Upper lobe of left lung (tissue), 6 donors: Measurements from ENCODE around the gene DHX57. TPM values are rescaled to one million over a fixed set of nuclear protein-coding genes. Genes with fewer than 3 reads are reported as not detected.
"Not testable (repeated sequence)": the region's sequence is repeated elsewhere in the genome, so short reads cannot be mapped to it uniquely, and the experiment has no call there.

ENCODE experiments used
- ATAC-seq, 2 donors: fragments of 200-7000 bp; cut with Tn5 transposase; one replicate each; pipeline ENCODE4 v1.9.1; 2022; ENCODE audit warnings: mild to moderate bottlenecking in 2 of 2, moderate library complexity in 2 of 2; ENCODE audit not compliant: low FRiP score in 2 of 2
- DNase-seq, 2 donors: peaks; one replicate each; pipeline ENCODE4 v3.0.0-alpha.2; 2019 to 2020
- H3K27ac ChIP-seq, 4 donors: fragments of 200-600 bp; sonication (generic); one replicate each; pipeline ENCODE4 v1.5.1; 2016 to 2019
- H3K27me3 ChIP-seq, 4 donors: fragments of 200-600 bp; sonication (generic); one replicate each; pipeline ENCODE4 v1.5.1; 2017 to 2019
- H3K36me3 ChIP-seq, 4 donors: fragments of 200-600 bp; sonication (generic); one replicate each; pipeline ENCODE4 v1.5.1; 2016 to 2019
- H3K4me1 ChIP-seq, 4 donors: fragments of 200-600 bp; sonication (generic); one replicate each; pipeline ENCODE4 v1.5.1; 2018 to 2019
- H3K4me3 ChIP-seq, 4 donors: fragments of 200-600 bp; sonication (generic); one replicate each; pipeline ENCODE4 v1.5.1; 2017 to 2019; ENCODE audit warnings: mild to moderate bottlenecking in 2 of 4, moderate library complexity in 1 of 4
- H3K9me3 ChIP-seq, 4 donors: fragments of 200-600 bp; sonication (generic); one replicate each; pipeline ENCODE4 v1.5.1; 2018 to 2019
- EP300 ChIP-seq, 4 donors: sonication (generic); formaldehyde crosslinking; IDR thresholded peaks; one replicate each; pipeline ENCODE4 v1.5.1; 2017; ENCODE audit warnings: antibody characterized with exemption in 4 of 4, control low read depth in 2 of 4
- POLR2A ChIP-seq, 4 donors: fragments of 450-650 bp; IDR thresholded peaks; one replicate each; pipeline ENCODE4 v1.5.1; 2016 to 2017; ENCODE audit warnings: antibody characterized with exemption in 4 of 4, mild to moderate bottlenecking in 2 of 4
- POLR2AphosphoS5 ChIP-seq, 2 donors: sonication (generic); formaldehyde crosslinking; IDR thresholded peaks; one replicate each; pipeline ENCODE4 v1.5.1; 2017; ENCODE audit warnings: antibody characterized with exemption in 2 of 2
- WGBS, 2 donors: methylation state at CpG; one replicate each; pipeline ENCODE4 v1.1.5; 2017 to 2018; 5-methylcytosine and 5-hydroxymethylcytosine counted together
- total RNA-seq, 6 donors: library from RNA; depleted of rRNA in 4 of 6; stranded (reverse); fragments of >200 nt in 4 of 6; gene quantifications; one replicate each; pipeline versions ENCODE4 v1.1.0 to v1.2.1, GENCODE V29; 2016 to 2021
- TF ChIP-seq, protein P1 (sequence below), 6 experiments: fragments of 450-650 bp in 4 of 6; fragments of 200-600 bp in 2 of 6; sonication (generic) in 2 of 6; IDR thresholded peaks; one replicate each; pipeline ENCODE4 v1.5.1; 2016 to 2019; ENCODE audit warnings: antibody characterized with exemption in 6 of 6
- donor health status: DM: no; HTN: no; CAD: no; lungs with moderate emphysema.
- donor health status: DM: no; HTN: yes; CAD: no; lungs with severe emphysema.

The DHX57 gene
- total RNA-seq, 6 donors from 2014 or later = 8.0 to 45.1 (median 15.3) TPM

DNA sequence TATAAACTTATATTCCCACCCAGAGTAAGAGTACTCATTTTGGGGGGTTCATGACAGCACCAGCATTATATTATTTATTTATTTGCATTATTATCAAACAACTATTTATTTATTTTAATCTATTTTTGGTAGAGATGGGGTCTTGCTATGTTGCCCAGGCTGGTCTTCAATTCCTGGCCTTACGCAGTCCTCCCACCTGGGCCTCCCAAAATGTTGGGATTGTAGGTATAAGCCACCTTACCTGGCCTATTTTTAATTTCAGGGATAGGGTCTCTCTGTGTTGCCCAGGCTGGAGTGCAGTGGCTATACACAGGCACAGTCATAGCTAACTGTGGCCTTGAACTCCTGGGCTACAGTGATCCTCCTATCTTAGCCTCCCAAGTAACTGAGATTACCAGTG is 67.1 kb downstream of the DHX57 start:
- H3K27me3 ChIP-seq = no peaks in the 10 kb centered on the region
- H3K4me3 ChIP-seq = no peak overlapping the region
- DNase-seq (no peak), ATAC-seq (no peak)
- no peak overlapping the region for H3K27ac ChIP-seq
- peaks cover 3 to 46% (median 14%) of the 10 kb centered on the region in 4 donors for H3K36me3 ChIP-seq
- no peaks in the 10 kb centered on the region for H3K4me1 ChIP-seq
- 91 to 100% methylated on average over 1 of the region's 1 CpG for WGBS, 2 donors
- H3K9me3 ChIP-seq = no peaks in the 10 kb centered on the region
- TF ChIP-seq, protein P1, sequence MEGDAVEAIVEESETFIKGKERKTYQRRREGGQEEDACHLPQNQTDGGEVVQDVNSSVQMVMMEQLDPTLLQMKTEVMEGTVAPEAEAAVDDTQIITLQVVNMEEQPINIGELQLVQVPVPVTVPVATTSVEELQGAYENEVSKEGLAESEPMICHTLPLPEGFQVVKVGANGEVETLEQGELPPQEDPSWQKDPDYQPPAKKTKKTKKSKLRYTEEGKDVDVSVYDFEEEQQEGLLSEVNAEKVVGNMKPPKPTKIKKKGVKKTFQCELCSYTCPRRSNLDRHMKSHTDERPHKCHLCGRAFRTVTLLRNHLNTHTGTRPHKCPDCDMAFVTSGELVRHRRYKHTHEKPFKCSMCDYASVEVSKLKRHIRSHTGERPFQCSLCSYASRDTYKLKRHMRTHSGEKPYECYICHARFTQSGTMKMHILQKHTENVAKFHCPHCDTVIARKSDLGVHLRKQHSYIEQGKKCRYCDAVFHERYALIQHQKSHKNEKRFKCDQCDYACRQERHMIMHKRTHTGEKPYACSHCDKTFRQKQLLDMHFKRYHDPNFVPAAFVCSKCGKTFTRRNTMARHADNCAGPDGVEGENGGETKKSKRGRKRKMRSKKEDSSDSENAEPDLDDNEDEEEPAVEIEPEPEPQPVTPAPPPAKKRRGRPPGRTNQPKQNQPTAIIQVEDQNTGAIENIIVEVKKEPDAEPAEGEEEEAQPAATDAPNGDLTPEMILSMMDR (IDR thresholded peaks at IDR 0.05) = no peak
- TF ChIP-seq POLR2A (IDR thresholded peaks at IDR 0.05) = no peak
- TF ChIP-seq EP300 (IDR thresholded peaks at IDR 0.05) = no peak
- TF ChIP-seq POLR2AphosphoS5 (IDR thresholded peaks at IDR 0.05) = no peak

DNA sequence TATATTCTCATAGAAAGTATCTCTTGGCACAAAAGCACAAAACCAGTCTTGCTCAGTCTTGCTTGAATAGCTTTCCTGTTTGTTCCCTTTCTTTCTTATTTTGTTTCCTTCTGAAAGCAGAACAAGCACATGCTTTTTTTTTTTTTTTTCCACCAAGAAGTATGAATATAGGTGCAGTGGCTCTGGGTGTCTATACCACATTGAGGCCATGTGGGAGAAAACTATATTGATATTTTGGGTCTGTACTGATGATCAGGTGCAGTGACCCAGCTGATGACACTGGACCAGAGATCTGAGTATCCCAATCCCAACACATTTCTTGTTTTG is 69.0 kb downstream of the DHX57 start:
- H3K4me1 ChIP-seq = no peaks in the 10 kb centered on the region
- no peak for TF ChIP-seq POLR2AphosphoS5 (IDR thresholded peaks at IDR 0.05)
- no peak for TF ChIP-seq EP300 (IDR thresholded peaks at IDR 0.05)
- no peak for TF ChIP-seq POLR2A (IDR thresholded peaks at IDR 0.05)
- TF ChIP-seq, protein P1 (IDR thresholded peaks at IDR 0.05) = no peak
- ATAC-seq (no peak), DNase-seq (no peak)
- no peaks in the 10 kb centered on the region for H3K9me3 ChIP-seq
- H3K27me3 ChIP-seq = no peaks in the 10 kb centered on the region
- H3K4me3 ChIP-seq = no peak overlapping the region
- peaks cover 3 to 37% (median 19%) of the 10 kb centered on the region in 4 donors for H3K36me3 ChIP-seq
- peak overlapping the region in 2 of 4 donors; percentile 30 to 32 for H3K27ac ChIP-seq

DNA sequence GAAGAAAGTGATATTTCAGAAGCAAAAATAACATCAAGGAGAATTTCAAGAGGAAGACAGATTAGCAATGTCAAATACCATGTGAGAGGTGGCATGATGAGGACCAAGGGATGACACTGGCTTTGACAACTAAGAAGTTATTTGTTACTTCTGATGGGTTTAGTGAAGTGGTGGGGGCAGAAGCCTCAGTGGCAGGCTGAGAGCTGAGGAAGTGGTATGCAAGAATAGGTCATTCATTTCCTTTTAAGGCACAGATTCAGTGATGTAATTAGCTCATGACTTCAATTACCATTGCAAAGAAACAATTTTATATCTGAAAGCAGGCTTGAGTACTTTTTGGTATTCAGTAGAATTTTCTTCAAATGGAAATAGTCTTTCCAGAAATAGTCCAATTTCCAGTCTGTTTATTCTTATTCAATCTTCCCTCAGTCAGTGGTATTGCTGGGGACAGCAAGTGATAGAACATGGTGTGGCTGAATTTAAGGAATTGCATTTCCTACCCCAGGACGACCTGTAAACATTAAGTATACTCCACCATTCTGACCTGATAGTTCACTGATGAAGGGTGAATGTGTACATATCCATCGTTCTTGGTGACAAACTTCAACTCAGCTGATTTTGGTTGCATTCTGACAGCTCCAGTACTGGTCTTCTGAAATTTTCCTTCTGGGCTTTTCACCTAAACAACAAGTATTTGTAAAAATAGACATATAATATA is 69.6 kb downstream of the DHX57 start:
- Histone ChIP-seq H3K36me3 (peaks cover 3 to 32% (median 14%) of the 10 kb centered on the region in 4 donors), H3K4me3 (no peak overlapping the region), H3K27me3 (no peaks in the 10 kb centered on the region), H3K9me3 (no peaks in the 10 kb centered on the region), H3K4me1 (no peaks in the 10 kb centered on the region), H3K27ac (peak overlapping the region in 2 of 4 donors; percentile 30 to 32)
- 66 to 77% methylated on average over 2 of the region's 2 CpGs for WGBS, 2 donors
- DNase-seq = no peak
- ATAC-seq = no peak
- TF ChIP-seq, protein P1 (IDR thresholded peaks at IDR 0.05) = no peak
- TF ChIP-seq POLR2AphosphoS5 (IDR thresholded peaks at IDR 0.05) = no peak
- no peak for TF ChIP-seq POLR2A (IDR thresholded peaks at IDR 0.05)
- no peak for TF ChIP-seq EP300 (IDR thresholded peaks at IDR 0.05)

DNA sequence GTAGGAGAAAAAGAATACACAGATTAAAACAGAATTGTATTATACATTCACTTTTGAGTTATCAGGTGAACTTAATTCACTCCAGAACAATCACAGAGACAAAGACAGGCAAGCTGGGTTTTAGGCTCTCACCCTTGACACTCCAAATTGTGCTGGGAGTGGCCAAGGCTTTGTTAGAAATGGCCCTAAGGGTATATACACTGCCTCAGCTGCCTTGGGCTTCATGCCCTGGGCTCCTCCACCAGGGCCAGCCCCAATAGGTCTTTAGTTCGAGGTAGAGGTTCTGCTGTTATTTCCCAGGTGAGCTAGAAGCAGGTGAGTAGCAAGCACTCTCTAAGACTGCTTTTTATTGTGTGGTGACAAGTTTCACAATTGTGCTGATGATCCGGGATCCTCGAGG is 77.8 kb downstream of the DHX57 start:
- WGBS, 2 donors = 82 to 94% methylated on average over 3 of the region's 3 CpGs
- Histone ChIP-seq H3K4me1 (no peaks in the 10 kb centered on the region), H3K9me3 (no peaks in the 10 kb centered on the region), H3K36me3 (peaks cover 0 to 13% (median 10%) of the 10 kb centered on the region in 4 donors), H3K4me3 (no peak overlapping the region), H3K27ac (no peak overlapping the region), H3K27me3 (no peaks in the 10 kb centered on the region)
- no peak for ATAC-seq
- no peak for TF ChIP-seq POLR2AphosphoS5 (IDR thresholded peaks at IDR 0.05)
- no peak for DNase-seq

DNA sequence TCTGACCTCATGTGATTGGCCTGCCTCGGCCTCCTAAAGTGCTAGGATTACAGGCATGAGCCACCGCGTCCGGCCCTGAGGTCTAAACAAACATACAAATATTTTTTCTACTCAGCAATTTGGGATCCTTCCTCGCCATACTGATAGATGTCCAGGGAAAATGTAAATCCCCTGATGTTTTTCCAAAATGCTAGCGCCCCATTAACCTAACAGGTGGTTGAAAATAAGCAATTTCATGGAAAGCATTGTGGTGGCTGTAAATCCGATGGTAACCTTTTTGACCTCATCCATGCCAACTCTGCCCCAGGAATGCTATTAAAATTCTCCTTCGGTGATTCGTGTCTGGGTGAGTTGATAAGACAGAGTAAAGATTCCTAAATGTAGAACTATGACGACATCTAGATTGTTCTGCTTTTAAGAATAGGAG is 78.5 kb downstream of the DHX57 start:
- Histone ChIP-seq H3K4me3 (no peak overlapping the region), H3K4me1 (no peaks in the 10 kb centered on the region)
- 89 to 92% methylated on average over 10 of the region's 10 CpGs for WGBS, 2 donors

DNA sequence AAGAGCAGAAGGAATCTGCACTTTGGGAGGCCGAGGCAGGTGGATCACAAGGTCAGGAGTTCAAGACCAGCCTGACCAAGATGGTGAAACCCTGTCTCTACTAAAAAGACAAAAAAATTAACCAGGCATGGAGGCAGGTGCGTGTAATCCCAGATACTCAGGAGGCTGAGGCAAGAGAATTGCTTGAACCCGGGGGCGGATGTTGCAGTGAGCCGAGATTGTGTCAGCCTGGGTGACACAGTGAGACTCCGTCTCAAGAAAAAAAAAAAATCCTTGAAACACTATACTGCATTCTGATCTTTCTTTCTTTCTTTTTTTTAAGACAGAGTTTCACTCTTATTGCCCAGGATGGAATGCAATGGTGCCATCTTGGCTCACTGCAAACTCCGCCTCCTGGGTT is 80.7 kb downstream of the DHX57 start:
- ATAC-seq, H3K27me3 ChIP-seq, H3K36me3 ChIP-seq, H3K4me1 ChIP-seq, H3K9me3 ChIP-seq, H3K4me3 ChIP-seq, H3K27ac ChIP-seq, DNase-seq: not testable (repeated sequence)
- 91 to 93% methylated on average over 7 of the region's 7 CpGs for WGBS, 2 donors

More for the DNA sequence above, 78.5 kb downstream of the DHX57 start:
- no peaks in the 10 kb centered on the region for H3K27me3 ChIP-seq
- ATAC-seq = no peak
- peaks cover 0 to 9% (median 6%) of the 10 kb centered on the region in 4 donors for H3K36me3 ChIP-seq
- TF ChIP-seq, protein P1 (IDR thresholded peaks at IDR 0.05) = no peak
- TF ChIP-seq POLR2AphosphoS5 (IDR thresholded peaks at IDR 0.05) (no peak), POLR2A (IDR thresholded peaks at IDR 0.05) (no peak), EP300 (IDR thresholded peaks at IDR 0.05) (no peak)
- H3K9me3 ChIP-seq = no peaks in the 10 kb centered on the region
- H3K27ac ChIP-seq = no peak overlapping the region
- DNase-seq = no peak
